Uterus (tissue), 4 donors: ENCODE measurements around the gene CYP26B1. TPM values are rescaled to one million over a fixed set of nuclear protein-coding genes. Genes with fewer than 3 reads are reported as not detected.

Experiments used
- DNase-seq, 2 donors: peaks; one replicate each; pipeline ENCODE4 v3.0.0-alpha.2; 2019 to 2020
- H3K27ac ChIP-seq, 2 donors: fragments of 200-600 bp; sonication (generic); 1 replicate in 1 of 2; 2 replicates in 1 of 2; pipeline ENCODE4 v1.5.1; 2016 to 2018
- H3K27me3 ChIP-seq, 2 donors: fragments of 200-600 bp; sonication (generic); one replicate each; pipeline ENCODE4 v1.5.1; 2018 to 2019; ENCODE audit warnings: control low read depth in 1 of 2
- H3K36me3 ChIP-seq, 2 donors: fragments of 200-600 bp; sonication (generic); one replicate each; pipeline ENCODE4 v1.5.1; 2019; ENCODE audit warnings: control low read depth in 1 of 2
- H3K4me1 ChIP-seq, 2 donors: fragments of 200-600 bp; sonication (generic); one replicate each; pipeline ENCODE4 v1.5.1; 2018 to 2019; ENCODE audit warnings: control low read depth in 1 of 2
- H3K4me3 ChIP-seq, 2 donors: fragments of 200-600 bp; sonication (generic); 1 replicate in 1 of 2; 2 replicates in 1 of 2; pipeline ENCODE4 v1.5.1; 2018 to 2019; ENCODE audit warnings: mild to moderate bottlenecking in 1 of 2
- H3K9me3 ChIP-seq, 2 donors: fragments of 200-600 bp; sonication (generic); one replicate each; pipeline ENCODE4 v1.5.1; 2019; ENCODE audit warnings: control low read depth in 1 of 2
- POLR2A ChIP-seq, 2 donors: fragments of 450-650 bp; IDR thresholded peaks; one replicate each; pipeline ENCODE4 v1.6.1; 2016; ENCODE audit warnings: antibody characterized with exemption in 2 of 2, mild to moderate bottlenecking in 1 of 2, moderate library complexity in 1 of 2
- intact Hi-C: fragments of 100-400 bp; cut with DNase I; formaldehyde crosslinking; loops from one replicate; pipeline ENCODE4 v1.15.1; 2023; ENCODE audit warnings: low total_unique reads
- total RNA-seq, 4 donors: library from RNA; depleted of rRNA in 3 of 4; stranded (reverse); fragments of >200 nt in 3 of 4; gene quantifications; one replicate each; pipeline versions ENCODE4 v1.1.0 to v1.2.4, GENCODE V29; 2014 to 2023
- TF ChIP-seq, protein P1 (sequence below), 4 experiments: fragments of 200-600 bp in 2 of 4; fragments of 450-650 bp in 2 of 4; sonication (generic) in 2 of 4; IDR thresholded peaks; one replicate each; pipeline ENCODE4 v1.5.1; 2016 to 2019; ENCODE audit warnings: antibody characterized with exemption in 4 of 4, mild to moderate bottlenecking in 2 of 4, moderate library complexity in 1 of 4
- donor health status: DM: yes; HTN: yes; CAD: no.

The CYP26B1 gene
- total RNA-seq, 4 donors from 2014 or later, result 0.59 to 6.5 (median 1.4) TPM; not detected in 1

DNA sequence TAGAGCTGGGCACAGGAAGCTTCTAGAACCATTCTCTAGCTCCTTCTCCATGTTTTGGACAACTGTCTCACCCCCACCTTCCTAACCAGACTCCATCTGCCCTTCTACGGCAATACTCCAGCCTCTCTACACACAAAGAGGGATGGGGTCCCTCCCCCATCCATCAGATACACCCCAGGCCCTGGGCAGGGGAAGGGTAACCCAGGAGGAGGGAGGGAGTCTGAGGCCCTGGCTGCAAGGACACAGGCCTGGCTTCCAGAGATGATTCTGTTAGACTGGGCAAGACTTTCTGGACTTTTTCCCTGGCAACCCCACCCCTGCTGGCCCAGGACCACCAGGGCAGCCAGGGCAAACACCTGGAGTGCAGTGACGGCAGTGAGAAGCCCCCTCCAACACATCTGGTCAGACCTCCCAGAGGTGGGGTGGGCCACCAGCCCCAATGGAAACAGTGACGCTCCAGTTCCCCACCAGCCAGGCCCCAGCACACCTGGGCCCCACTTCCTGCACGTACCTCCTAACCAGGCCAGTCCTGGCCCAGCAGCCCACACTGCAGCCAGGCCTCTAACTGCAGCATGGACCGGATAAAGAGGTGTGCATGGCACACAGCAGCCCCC lies 6.5 kb downstream of the CYP26B1 start:
- peaks cover 0 to 21% of the 10 kb centered on the region in 2 donors for H3K4me1 ChIP-seq
- H3K27me3 ChIP-seq, result peaks cover 10 to 19% of the 10 kb centered on the region in 2 donors
- TF ChIP-seq POLR2A (IDR thresholded peaks at IDR 0.05), result no peak
- TF ChIP-seq, protein P1, sequence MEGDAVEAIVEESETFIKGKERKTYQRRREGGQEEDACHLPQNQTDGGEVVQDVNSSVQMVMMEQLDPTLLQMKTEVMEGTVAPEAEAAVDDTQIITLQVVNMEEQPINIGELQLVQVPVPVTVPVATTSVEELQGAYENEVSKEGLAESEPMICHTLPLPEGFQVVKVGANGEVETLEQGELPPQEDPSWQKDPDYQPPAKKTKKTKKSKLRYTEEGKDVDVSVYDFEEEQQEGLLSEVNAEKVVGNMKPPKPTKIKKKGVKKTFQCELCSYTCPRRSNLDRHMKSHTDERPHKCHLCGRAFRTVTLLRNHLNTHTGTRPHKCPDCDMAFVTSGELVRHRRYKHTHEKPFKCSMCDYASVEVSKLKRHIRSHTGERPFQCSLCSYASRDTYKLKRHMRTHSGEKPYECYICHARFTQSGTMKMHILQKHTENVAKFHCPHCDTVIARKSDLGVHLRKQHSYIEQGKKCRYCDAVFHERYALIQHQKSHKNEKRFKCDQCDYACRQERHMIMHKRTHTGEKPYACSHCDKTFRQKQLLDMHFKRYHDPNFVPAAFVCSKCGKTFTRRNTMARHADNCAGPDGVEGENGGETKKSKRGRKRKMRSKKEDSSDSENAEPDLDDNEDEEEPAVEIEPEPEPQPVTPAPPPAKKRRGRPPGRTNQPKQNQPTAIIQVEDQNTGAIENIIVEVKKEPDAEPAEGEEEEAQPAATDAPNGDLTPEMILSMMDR (IDR thresholded peaks at IDR 0.05), result no peak
- no peak overlapping the region for H3K27ac ChIP-seq
- intact Hi-C loops, result no loop called here
- no peaks in the 10 kb centered on the region for H3K36me3 ChIP-seq
- H3K9me3 ChIP-seq, result no peaks in the 10 kb centered on the region
- no peak overlapping the region for H3K4me3 ChIP-seq
- DNase-seq, result peak in 1 of 2 donors; percentile 8

DNA sequence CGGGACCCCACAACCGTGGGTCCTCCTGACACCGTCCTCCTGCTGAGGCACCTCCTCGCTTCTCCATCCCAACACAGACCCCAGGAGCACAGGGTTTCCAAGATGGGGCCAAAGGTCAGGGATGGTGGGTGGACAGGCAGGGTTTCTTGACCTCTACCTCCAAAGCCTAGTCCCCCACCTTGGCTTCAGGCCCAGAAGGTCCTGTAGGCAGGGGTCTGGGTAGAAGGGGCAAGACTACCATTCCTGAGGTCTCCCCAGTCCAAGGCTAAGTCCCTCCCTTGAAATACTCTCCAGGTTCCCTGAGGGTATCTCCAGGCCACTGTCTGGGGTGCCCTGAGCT lies 7.1 kb downstream of the CYP26B1 start:
- no peak overlapping the region for H3K4me3 ChIP-seq
- intact Hi-C loops, result no loop called here
- H3K27ac ChIP-seq, result no peak overlapping the region
- DNase-seq, result peak in 1 of 2 donors; percentile 11
- H3K36me3 ChIP-seq, result no peaks in the 10 kb centered on the region
- TF ChIP-seq POLR2A (IDR thresholded peaks at IDR 0.05), result no peak
- TF ChIP-seq, protein P1 (IDR thresholded peaks at IDR 0.05), result no peak
- H3K27me3 ChIP-seq, result peaks cover 5 to 17% of the 10 kb centered on the region in 2 donors
- H3K4me1 ChIP-seq, result peaks cover 0 to 21% of the 10 kb centered on the region in 2 donors
- H3K9me3 ChIP-seq, result no peaks in the 10 kb centered on the region

DNA sequence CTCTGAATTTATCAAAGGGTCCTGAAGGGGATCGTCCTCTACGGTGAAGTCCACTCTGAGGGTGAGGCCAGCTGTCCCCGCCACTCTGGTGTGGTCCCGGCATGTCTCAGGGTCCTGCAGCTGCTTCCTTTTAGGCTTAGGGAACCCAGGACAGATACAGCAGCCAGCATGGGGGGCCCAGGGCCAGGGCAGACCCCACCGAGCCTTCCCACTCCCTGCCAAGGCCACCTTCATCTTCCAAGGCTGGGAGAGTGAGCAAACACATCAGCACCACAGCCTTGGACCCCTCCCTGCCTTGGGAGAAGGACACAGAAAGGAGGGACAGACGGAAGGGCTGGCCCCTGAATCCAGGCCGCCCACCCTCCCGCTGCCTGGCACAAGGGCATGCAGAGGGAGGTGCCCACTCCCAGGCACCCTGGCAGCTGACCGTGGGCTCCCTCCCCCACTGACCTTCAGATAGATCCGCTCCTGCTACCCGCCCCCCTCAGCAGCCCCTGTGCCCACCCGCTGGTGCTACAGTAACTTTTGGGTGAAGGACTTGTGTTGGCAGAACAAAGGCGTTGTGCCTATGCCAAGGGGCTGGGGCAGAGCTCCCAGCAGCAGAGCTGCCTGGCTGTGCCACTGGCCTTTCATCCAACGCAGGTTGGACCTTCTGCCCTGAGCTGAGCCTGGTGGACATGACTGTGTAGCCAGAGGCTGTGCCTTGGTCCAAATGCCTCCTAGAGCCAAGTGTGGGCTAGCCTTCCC lies 7.6 kb downstream of the CYP26B1 start:
- TF ChIP-seq, protein P1 (IDR thresholded peaks at IDR 0.05), result no peak
- no peak for TF ChIP-seq POLR2A (IDR thresholded peaks at IDR 0.05)
- intact Hi-C loops, result no loop called here
- Histone ChIP-seq H3K27me3 (peaks cover 2 to 13% of the 10 kb centered on the region in 2 donors), H3K27ac (no peak overlapping the region), H3K9me3 (no peaks in the 10 kb centered on the region), H3K4me1 (peaks cover 0 to 17% of the 10 kb centered on the region in 2 donors), H3K36me3 (no peaks in the 10 kb centered on the region), H3K4me3 (no peak overlapping the region)
- no peak for DNase-seq

DNA sequence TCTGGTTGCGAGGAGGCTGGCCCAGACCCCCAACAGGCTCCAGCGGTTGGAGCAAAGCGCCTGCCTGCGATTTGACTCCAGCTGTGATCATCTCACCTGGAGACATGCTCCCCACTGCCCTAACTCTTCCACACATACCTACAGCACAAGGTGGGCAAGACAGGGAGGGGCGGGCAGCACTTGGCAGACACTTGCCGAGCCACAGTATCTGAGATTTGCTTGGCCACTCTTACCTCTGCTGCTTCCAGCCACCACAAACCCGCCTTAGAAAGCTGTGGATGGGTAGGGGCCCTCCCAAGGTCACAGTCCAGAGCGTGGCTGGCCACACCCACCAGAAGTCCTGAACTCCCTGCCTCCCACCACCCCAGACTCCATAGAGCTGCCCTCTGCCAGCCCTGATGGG lies 8.2 kb downstream of the CYP26B1 start:
- H3K27ac ChIP-seq, result no peak overlapping the region
- H3K36me3 ChIP-seq, result no peaks in the 10 kb centered on the region
- intact Hi-C loops, result no loop called here
- H3K4me3 ChIP-seq, result no peak overlapping the region
- peak in 1 of 2 donors; percentile 8 for DNase-seq
- no peaks in the 10 kb centered on the region for H3K9me3 ChIP-seq
- peaks cover 0 to 11% of the 10 kb centered on the region in 2 donors for H3K4me1 ChIP-seq
- TF ChIP-seq POLR2A (IDR thresholded peaks at IDR 0.05), result no peak
- TF ChIP-seq, protein P1 (IDR thresholded peaks at IDR 0.05), result no peak
- H3K27me3 ChIP-seq, result peaks cover 0 to 8% of the 10 kb centered on the region in 2 donors

DNA sequence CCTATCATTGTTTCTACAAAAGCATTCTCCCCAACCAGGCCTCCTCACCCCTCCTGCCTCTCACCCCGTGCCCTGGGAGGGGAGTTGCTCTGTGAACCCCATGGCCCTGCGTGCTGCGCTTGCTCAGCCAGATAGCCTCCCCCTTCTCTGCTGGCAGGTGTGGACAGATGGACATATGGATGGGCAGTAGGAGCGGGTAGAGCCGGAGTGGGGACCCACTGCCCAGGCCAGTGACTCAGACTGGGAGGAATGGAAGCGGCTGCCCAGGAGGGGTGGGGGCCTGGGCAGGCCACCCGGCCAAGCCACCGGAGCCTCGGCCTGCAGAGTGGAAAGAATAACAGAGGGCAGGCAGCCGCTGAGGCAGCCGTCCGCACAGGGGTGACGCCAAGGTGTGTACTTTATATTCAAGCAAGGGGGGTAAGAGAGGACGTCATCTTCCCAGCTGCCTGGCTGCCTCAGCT lies 8.7 kb downstream of the CYP26B1 start:
- no peaks in the 10 kb centered on the region for H3K36me3 ChIP-seq
- TF ChIP-seq, protein P1 (IDR thresholded peaks at IDR 0.05), result no peak
- TF ChIP-seq POLR2A (IDR thresholded peaks at IDR 0.05), result no peak
- peaks cover 0 to 7% of the 10 kb centered on the region in 2 donors for H3K4me1 ChIP-seq
- H3K9me3 ChIP-seq, result no peaks in the 10 kb centered on the region
- intact Hi-C loops, result no loop called here
- peak in 1 of 2 donors; percentile 8 for DNase-seq
- H3K4me3 ChIP-seq, result no peak overlapping the region
- H3K27ac ChIP-seq, result no peak overlapping the region
- H3K27me3 ChIP-seq, result peaks cover 0 to 4% of the 10 kb centered on the region in 2 donors
